ENCODE data around the gene PEX14.

Gene PEX14

DNA sequence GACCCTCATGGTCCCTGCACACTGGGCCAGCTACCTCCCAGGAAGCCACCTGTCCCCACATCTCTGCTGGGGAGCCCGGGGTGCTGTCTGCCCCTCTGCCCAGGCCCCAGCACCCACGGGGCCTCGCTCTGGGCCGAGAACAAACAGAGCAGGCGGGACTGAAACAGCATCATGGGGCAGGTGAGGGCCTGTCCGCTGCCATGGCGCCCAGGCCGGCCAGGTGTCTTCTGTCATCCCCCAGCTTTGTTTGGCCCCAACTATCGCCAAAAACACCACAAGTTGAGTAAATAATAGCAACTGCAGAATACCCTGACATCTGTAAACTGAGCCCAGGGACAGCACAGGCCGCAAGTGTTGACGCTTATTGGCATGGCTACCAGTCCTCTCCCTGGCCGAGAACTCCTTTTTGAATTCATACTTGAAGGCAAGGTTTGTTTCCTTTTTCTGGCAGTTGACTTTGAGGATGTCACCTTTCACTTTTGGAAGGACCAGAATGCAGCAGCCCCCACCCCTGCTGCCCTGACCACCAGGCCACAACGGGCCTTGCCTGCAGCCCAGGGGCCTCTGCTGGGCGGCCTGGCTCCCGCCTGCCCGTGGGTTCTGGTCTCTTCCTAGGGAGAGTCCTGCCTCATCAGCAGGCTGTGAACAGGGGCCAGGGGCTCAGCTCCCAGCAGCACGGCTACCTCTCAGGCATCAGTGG, 169.0 kb downstream of the PEX14 start:
- no peaks in the 10 kb centered on the region for H4K20me1 ChIP-seq (ENCODE audit: low read depth, low read length)
- no peak for TF ChIP-seq EZH2phosphoT487 (conservative IDR thresholded peaks at IDR 0.05; ENCODE audit: low read length)
- TF ChIP-seq, protein P1, sequence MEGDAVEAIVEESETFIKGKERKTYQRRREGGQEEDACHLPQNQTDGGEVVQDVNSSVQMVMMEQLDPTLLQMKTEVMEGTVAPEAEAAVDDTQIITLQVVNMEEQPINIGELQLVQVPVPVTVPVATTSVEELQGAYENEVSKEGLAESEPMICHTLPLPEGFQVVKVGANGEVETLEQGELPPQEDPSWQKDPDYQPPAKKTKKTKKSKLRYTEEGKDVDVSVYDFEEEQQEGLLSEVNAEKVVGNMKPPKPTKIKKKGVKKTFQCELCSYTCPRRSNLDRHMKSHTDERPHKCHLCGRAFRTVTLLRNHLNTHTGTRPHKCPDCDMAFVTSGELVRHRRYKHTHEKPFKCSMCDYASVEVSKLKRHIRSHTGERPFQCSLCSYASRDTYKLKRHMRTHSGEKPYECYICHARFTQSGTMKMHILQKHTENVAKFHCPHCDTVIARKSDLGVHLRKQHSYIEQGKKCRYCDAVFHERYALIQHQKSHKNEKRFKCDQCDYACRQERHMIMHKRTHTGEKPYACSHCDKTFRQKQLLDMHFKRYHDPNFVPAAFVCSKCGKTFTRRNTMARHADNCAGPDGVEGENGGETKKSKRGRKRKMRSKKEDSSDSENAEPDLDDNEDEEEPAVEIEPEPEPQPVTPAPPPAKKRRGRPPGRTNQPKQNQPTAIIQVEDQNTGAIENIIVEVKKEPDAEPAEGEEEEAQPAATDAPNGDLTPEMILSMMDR (IDR thresholded peaks at IDR 0.05; ENCODE audit: insufficient read depth, low read length, poor library complexity, severe bottlenecking), result no peak
- H3K4me2 ChIP-seq (ENCODE audit: low read depth, low read length, poor library complexity, severe bottlenecking), result no peak overlapping the region
- H3K27ac ChIP-seq (ENCODE audit: low read depth, low read length), result no peak overlapping the region
- no peak overlapping the region for H2AFZ ChIP-seq (ENCODE audit: low read depth, low read length, severe bottlenecking)
- H3K36me3 ChIP-seq (ENCODE audit: low read length), result no peaks in the 10 kb centered on the region
- H3F3A ChIP-seq (ENCODE audit: insufficient read depth), result no peaks in the 10 kb centered on the region
- no peaks in the 10 kb centered on the region for H3K9me2 ChIP-seq (replicated peaks; ENCODE audit: insufficient read depth, low read length)
- no peaks in the 10 kb centered on the region for H3K27me3 ChIP-seq (ENCODE audit: low read length)
- no peak overlapping the region for H3K9ac ChIP-seq (ENCODE audit: low read length)
- H3K4me3 ChIP-seq (ENCODE audit: insufficient read depth, low read length, poor library complexity, severe bottlenecking), result no peak overlapping the region
- H3K9me3 ChIP-seq (ENCODE audit: insufficient read depth, low read length), result no peaks in the 10 kb centered on the region
- no peaks in the 10 kb centered on the region for H3K79me2 ChIP-seq (ENCODE audit: insufficient read depth, low read length)

DNA sequence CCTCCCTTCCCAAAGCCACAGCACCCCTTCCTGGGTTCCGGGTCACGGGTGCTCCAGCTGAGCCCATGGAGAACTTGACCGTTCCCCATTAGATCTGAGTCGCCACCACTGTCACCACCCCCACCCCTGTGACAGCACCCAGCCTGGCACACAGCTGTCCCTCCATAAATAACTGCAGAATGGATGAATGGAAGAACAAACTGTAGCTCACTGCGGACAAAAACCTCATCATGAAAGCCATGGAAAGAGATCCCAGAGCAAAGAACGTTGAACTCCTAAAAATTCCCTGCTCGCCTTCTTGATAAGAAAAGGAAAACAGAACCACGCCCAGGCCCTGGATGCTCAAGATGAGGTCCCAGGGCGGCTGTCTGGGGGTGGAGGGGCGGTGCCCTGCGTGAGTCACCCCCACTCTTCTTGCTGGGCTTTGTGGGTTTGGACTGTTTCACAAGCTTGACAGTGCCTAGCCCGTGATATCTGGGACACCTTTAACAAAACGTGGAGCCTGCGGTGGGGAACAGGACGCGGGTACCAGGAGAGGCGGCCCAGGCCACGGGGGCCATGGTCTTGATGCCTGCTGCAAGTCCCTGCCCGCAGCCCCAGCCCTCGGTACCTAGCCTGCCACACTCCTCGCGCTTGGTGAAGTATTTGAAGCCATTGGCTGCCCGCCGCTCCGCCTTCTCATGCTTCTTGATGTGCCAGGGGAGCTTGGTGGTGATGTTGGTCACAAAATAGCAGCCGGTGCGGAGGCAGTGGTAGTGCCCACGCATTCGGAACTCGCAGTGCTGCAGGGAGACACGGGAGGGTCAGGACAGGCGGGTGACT, 169.8 kb downstream of the PEX14 start:
- H3K9me2 ChIP-seq (replicated peaks; ENCODE audit: insufficient read depth, low read length), result no peaks in the 10 kb centered on the region
- no peak overlapping the region for H3K4me2 ChIP-seq (ENCODE audit: low read depth, low read length, poor library complexity, severe bottlenecking)
- no peaks in the 10 kb centered on the region for H3K79me2 ChIP-seq (ENCODE audit: insufficient read depth, low read length)
- no peaks in the 10 kb centered on the region for H4K20me1 ChIP-seq (ENCODE audit: low read depth, low read length)
- H3K27ac ChIP-seq (ENCODE audit: low read depth, low read length), result no peak overlapping the region
- no peak overlapping the region for H2AFZ ChIP-seq (ENCODE audit: low read depth, low read length, severe bottlenecking)
- no peaks in the 10 kb centered on the region for H3K36me3 ChIP-seq (ENCODE audit: low read length)
- no peak overlapping the region for H3K9ac ChIP-seq (ENCODE audit: low read length)
- H3K9me3 ChIP-seq (ENCODE audit: insufficient read depth, low read length), result no peaks in the 10 kb centered on the region
- TF ChIP-seq, protein P1 (IDR thresholded peaks at IDR 0.05; ENCODE audit: insufficient read depth, low read length, poor library complexity, severe bottlenecking), result no peak
- no peak for TF ChIP-seq EZH2phosphoT487 (conservative IDR thresholded peaks at IDR 0.05; ENCODE audit: low read length)
- H3F3A ChIP-seq (ENCODE audit: insufficient read depth), result no peaks in the 10 kb centered on the region
- no peaks in the 10 kb centered on the region for H3K27me3 ChIP-seq (ENCODE audit: low read length)
- H3K4me3 ChIP-seq (ENCODE audit: insufficient read depth, low read length, poor library complexity, severe bottlenecking), result no peak overlapping the region

DNA sequence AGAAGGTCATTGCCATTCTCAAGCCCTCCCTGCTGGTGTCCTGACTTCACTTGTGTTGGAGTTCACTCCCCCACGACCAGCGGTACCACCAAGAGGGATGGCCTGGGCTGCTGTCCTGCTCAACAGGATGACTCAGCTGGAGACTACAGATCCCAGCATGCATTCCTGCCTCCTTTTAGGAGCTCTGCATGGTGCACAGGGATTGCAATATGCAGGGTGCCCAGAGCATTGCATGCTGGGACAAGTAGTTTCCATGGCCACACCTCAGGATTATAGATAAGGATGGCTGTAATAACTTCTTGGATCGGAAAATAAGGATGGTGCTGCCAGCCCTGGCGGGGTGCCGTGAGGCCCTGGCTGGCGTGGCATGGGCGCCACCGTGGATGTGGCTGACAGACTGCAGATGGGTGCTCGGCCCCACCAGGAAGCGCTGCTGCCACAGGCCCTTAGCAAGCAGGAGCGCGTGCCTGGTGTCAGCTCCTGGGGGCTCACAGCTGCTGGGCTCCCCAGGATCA, 171.7 kb downstream of the PEX14 start:
- Histone ChIP-seq H3F3A (ENCODE audit: insufficient read depth) (no peaks in the 10 kb centered on the region), H3K36me3 (ENCODE audit: low read length) (no peaks in the 10 kb centered on the region), H3K4me3 (ENCODE audit: insufficient read depth, low read length, poor library complexity, severe bottlenecking) (no peak overlapping the region), H3K27ac (ENCODE audit: low read depth, low read length) (no peak overlapping the region), H3K9me2 (replicated peaks; ENCODE audit: insufficient read depth, low read length) (no peaks in the 10 kb centered on the region), H3K9me3 (ENCODE audit: insufficient read depth, low read length) (no peaks in the 10 kb centered on the region), H3K9ac (ENCODE audit: low read length) (no peak overlapping the region), H3K4me2 (ENCODE audit: low read depth, low read length, poor library complexity, severe bottlenecking) (no peak overlapping the region), H3K79me2 (ENCODE audit: insufficient read depth, low read length) (no peaks in the 10 kb centered on the region), H2AFZ (ENCODE audit: low read depth, low read length, severe bottlenecking) (no peak overlapping the region), H3K27me3 (ENCODE audit: low read length) (no peaks in the 10 kb centered on the region), H4K20me1 (ENCODE audit: low read depth, low read length) (no peaks in the 10 kb centered on the region)
- TF ChIP-seq, protein P1 (IDR thresholded peaks at IDR 0.05; ENCODE audit: insufficient read depth, low read length, poor library complexity, severe bottlenecking), result no peak
- no peak for TF ChIP-seq EZH2phosphoT487 (conservative IDR thresholded peaks at IDR 0.05; ENCODE audit: low read length)
